CD4-positive, alpha-beta T cell (primary cell): ENCODE results near the gene OVOL3. TPM values are rescaled to one million over a fixed set of nuclear protein-coding genes. Genes with fewer than 3 reads are reported as not detected.

Source experiments
- ATAC-seq: fragments of 200-7000 bp; cut with Tn5 transposase; one replicate; pipeline ENCODE4 v1.10.0; 2022; ENCODE audit warnings: mild to moderate bottlenecking; ENCODE audit not compliant: poor library complexity
- CTCF ChIA-PET: fragments of 350-600 bp; sonication (Branson Sonifier 250); formaldehyde crosslinking; loops from one replicate; lab custom pipeline; 2021; ENCODE audit warnings: antibody characterized with exemption, inconsistent platforms; lab: Charles Lee
- POLR2A ChIA-PET: fragments of 350-600 bp; sonication (Branson Sonifier 250); formaldehyde crosslinking; loops from one replicate; lab custom pipeline; 2021; ENCODE audit warnings: antibody characterized with exemption, inconsistent platforms; lab: Charles Lee
- DNase-seq, 14 experiments: peaks; one replicate each; pipeline ENCODE4 v3.0.0-alpha.2; 2013 to 2020; ENCODE audit warnings: mixed read lengths in 2 of 14
- H3K27ac ChIP-seq, 2 donors: one replicate each; pipeline versions ENCODE4 v1.5.1 to v1.7.0; 2013; ENCODE audit warnings: low read length in 2 of 2, low read depth in 1 of 2, mild to moderate bottlenecking in 1 of 2
- H3K27me3 ChIP-seq, 2 experiments: 1 replicate in 1 of 2; 2 replicates in 1 of 2; pipeline versions ENCODE4 v1.6.1 to v1.7.0; 2013; ENCODE audit warnings: low read length in 2 of 2, control low read depth in 1 of 2, mild to moderate bottlenecking in 1 of 2, moderate library complexity in 1 of 2; ENCODE audit not compliant: insufficient read depth in 2 of 2, control insufficient read depth in 1 of 2
- H3K36me3 ChIP-seq: one replicate; pipeline ENCODE4 v1.6.1; 2013; ENCODE audit warnings: low read length, control low read depth; ENCODE audit not compliant: insufficient read depth
- H3K4me1 ChIP-seq: one replicate; pipeline ENCODE4 v1.6.1; 2013; ENCODE audit warnings: low read length, control low read depth; ENCODE audit not compliant: insufficient read depth
- H3K4me3 ChIP-seq: one replicate; pipeline ENCODE4 v1.5.1; 2013; ENCODE audit warnings: mild to moderate bottlenecking, low read length, moderate library complexity
- H3K9me3 ChIP-seq, 2 experiments: 1 replicate in 1 of 2; 2 replicates in 1 of 2; pipeline versions ENCODE4 v1.6.1 to v1.7.0; 2013; ENCODE audit warnings: low read length in 2 of 2, mild to moderate bottlenecking in 2 of 2, control low read depth in 1 of 2, moderate library complexity in 1 of 2; ENCODE audit not compliant: control insufficient read depth in 1 of 2, insufficient read depth in 1 of 2
- H3K27ac Mint-ChIP-seq: one replicate; pipeline ENCODE4 v1.8.0; 2020; ENCODE audit warnings: mixed read lengths
- H3K27me3 Mint-ChIP-seq: one replicate; pipeline ENCODE4 v1.8.0; 2021; ENCODE audit warnings: mixed read lengths
- H3K36me3 Mint-ChIP-seq: one replicate; pipeline ENCODE4 v1.8.0; 2021; ENCODE audit warnings: low read depth, mixed read lengths
- H3K4me1 Mint-ChIP-seq: one replicate; pipeline ENCODE4 v1.8.0; 2021; ENCODE audit warnings: low read depth, mixed read lengths
- H3K4me3 Mint-ChIP-seq: one replicate; pipeline ENCODE4 v1.8.0; 2020; ENCODE audit warnings: mild to moderate bottlenecking, mixed read lengths
- H3K9me3 Mint-ChIP-seq: one replicate; pipeline ENCODE4 v1.8.0; 2020; ENCODE audit warnings: mixed read lengths
- CTCF ChIP-seq: fragments of 200-600 bp; IDR thresholded peaks from one replicate; pipeline ENCODE4 v1.8.0; 2022; ENCODE audit warnings: antibody characterized with exemption, mild to moderate bottlenecking
- intact Hi-C, 2 experiments: fragments of 100-400 bp; cut with DNase I in 1 of 2; cut with micrococcal nuclease in 1 of 2; formaldehyde crosslinking; loops; one replicate each; pipeline versions ENCODE4 v1.15.1 to v1.9.0; 2023 to 2025; cut with DNase I, micrococcal nuclease
- total RNA-seq, 174 experiments: library from RNA in 2 of 174; stranded (reverse) in 2 of 174; gene quantifications; one replicate each; pipeline ENCODE4 v1.2.3 and lab custom pipeline; 2021 to 2026

Gene OVOL3
- total RNA-seq, 2 experiments from 2014 or later = not detected

- H3K27ac Mint-ChIP-seq = no peak overlapping the region
- H3K9me3 Mint-ChIP-seq = no peaks in the 10 kb centered on the region
- no peaks in the 10 kb centered on the region for H3K27me3 Mint-ChIP-seq
Measured at GRCh38 chr19:36101550-36102327, 9.2 kb upstream of the OVOL3 start.

GRCh38 chr19:36103040-36103626 is 7.8 kb upstream of the OVOL3 start:
- H3K4me3 ChIP-seq = no peak overlapping the region
- POLR2A ChIA-PET = interaction anchor here (0.9 kb wide), 1 partner anchor 12 kb away, joined by 3 read pairs; the partner anchor contains the start of gene POLR2I
- no peaks in the 10 kb centered on the region for H3K27me3 Mint-ChIP-seq
- intact Hi-C loops = no loop called here
- H3K4me1 ChIP-seq = no peaks in the 10 kb centered on the region
- DNase-seq = no peak
- no peak overlapping the region for H3K4me3 Mint-ChIP-seq
- CTCF ChIA-PET = no interaction called here
- H3K27ac ChIP-seq = no peak overlapping the region
- no peak for ATAC-seq
- no peaks in the 10 kb centered on the region for H3K27me3 ChIP-seq
- no peak overlapping the region for H3K27ac Mint-ChIP-seq
- H3K36me3 ChIP-seq = peaks cover 3% of the 10 kb centered on the region
- H3K36me3 Mint-ChIP-seq = peaks cover 8% of the 10 kb centered on the region
- no peaks in the 10 kb centered on the region for H3K4me1 Mint-ChIP-seq
- H3K9me3 ChIP-seq = no peaks in the 10 kb centered on the region
- TF ChIP-seq CTCF = no peak
- no peaks in the 10 kb centered on the region for H3K9me3 Mint-ChIP-seq

More at GRCh38 chr19:36101550-36102327, 9.2 kb upstream of the OVOL3 start:
- TF ChIP-seq CTCF = no peak
- DNase-seq = no peak
- POLR2A ChIA-PET = no interaction called here
- Histone ChIP-seq H3K4me1 (no peaks in the 10 kb centered on the region), H3K9me3 (no peaks in the 10 kb centered on the region), H3K27me3 (no peaks in the 10 kb centered on the region), H3K27ac (no peak overlapping the region), H3K36me3 (peaks cover 3% of the 10 kb centered on the region), H3K4me3 (no peak overlapping the region)
- CTCF ChIA-PET = no interaction called here
- intact Hi-C loops = no loop called here
- no peak for ATAC-seq
- H3K4me3 Mint-ChIP-seq = no peak overlapping the region
- H3K36me3 Mint-ChIP-seq = peaks cover 5% of the 10 kb centered on the region
- H3K4me1 Mint-ChIP-seq = no peaks in the 10 kb centered on the region

GRCh38 chr19:36103842-36104552 is 6.9 kb upstream of the OVOL3 start:
- intact Hi-C loops = no loop called here
- Mint-ChIP-seq H3K9me3 (no peaks in the 10 kb centered on the region), H3K4me3 (no peak overlapping the region), H3K27ac (no peak overlapping the region), H3K4me1 (no peaks in the 10 kb centered on the region), H3K27me3 (no peaks in the 10 kb centered on the region), H3K36me3 (peaks cover 8% of the 10 kb centered on the region)
- Histone ChIP-seq H3K27me3 (no peaks in the 10 kb centered on the region), H3K9me3 (no peaks in the 10 kb centered on the region), H3K4me1 (no peaks in the 10 kb centered on the region), H3K4me3 (no peak overlapping the region), H3K36me3 (peaks cover 3% of the 10 kb centered on the region), H3K27ac (no peak overlapping the region)
- ChIA-PET POLR2A (interaction anchor here (0.9 kb wide), 1 partner anchor 11 kb away, joined by 3 read pairs; the partner anchor contains the start of gene POLR2I), CTCF (no interaction called here)
- TF ChIP-seq CTCF = no peak
- no peak for ATAC-seq
- no peak for DNase-seq
